Spinal cord (tissue), 10 donors: ENCODE results near the gene RORB. TPM values are rescaled to one million over a fixed set of nuclear protein-coding genes. Genes with fewer than 3 reads are reported as not detected.

Source experiments
- DNase-seq, 6 donors: peaks; one replicate each; pipeline versions ENCODE4 v3.0.0 to v3.0.0-alpha.2; 2013 to 2015; ENCODE audit warnings: low spot score in 6 of 6, low read depth in 4 of 6
- H3K27ac ChIP-seq: one replicate; pipeline ENCODE4 v1.5.1; 2013; ENCODE audit warnings: low read depth, low read length, control low read depth
- H3K27me3 ChIP-seq: one replicate; pipeline ENCODE4 v1.6.1; 2013; ENCODE audit warnings: low read length; ENCODE audit not compliant: control insufficient read depth, insufficient read depth
- H3K36me3 ChIP-seq: one replicate; pipeline ENCODE4 v1.6.1; 2013; ENCODE audit warnings: low read length; ENCODE audit not compliant: control insufficient read depth, insufficient read depth
- H3K4me1 ChIP-seq: one replicate; pipeline ENCODE4 v1.6.1; 2013; ENCODE audit warnings: low read length; ENCODE audit not compliant: control insufficient read depth, insufficient read depth
- H3K4me3 ChIP-seq: one replicate; pipeline ENCODE4 v1.5.1; 2013; ENCODE audit warnings: low read depth, low read length, control low read depth
- H3K9me3 ChIP-seq: one replicate; pipeline ENCODE4 v1.6.1; 2013; ENCODE audit warnings: low read length; ENCODE audit not compliant: control insufficient read depth, insufficient read depth
- whole genome bisulfite sequencing: methylation state at CpG from one replicate; pipeline ENCODE4 v1.1.5; 2013; ENCODE audit warnings: missing lambda C conversion rate; ENCODE audit not compliant: insufficient coverage; 5-methylcytosine and 5-hydroxymethylcytosine counted together
- long read RNA-seq, 4 donors: transcript quantifications; one replicate each; lab custom pipeline, GENCODE V29; 2026
- polyA plus RNA-seq, 2 donors: library from polyadenylated mRNA; unstranded; fragments of 120-200 nt; gene quantifications; one replicate each; pipeline ENCODE4 v1.2.1, GENCODE V29; 2013; ENCODE audit not compliant: insufficient read length in 2 of 2
- total RNA-seq, 2 donors: library from RNA; depleted of rRNA in 1 of 2; stranded (reverse); fragments of 120-200 nt in 1 of 2; fragments of >200 nt in 1 of 2; gene quantifications; one replicate each; pipeline versions ENCODE4 v1.2.3 to v1.2.4, GENCODE V29; 2013 to 2014
- donor health status: healthy.

The RORB gene
- 10 to 100 TPM in 1 of 2 donors, 1 to 10 TPM in 1; 4.3 to 18.9 TPM for total RNA-seq
- 10 to 100 TPM in 1 of 2 donors, 1 to 10 TPM in 1; 8.7 to 12.9 TPM for polyA plus RNA-seq
- long read RNA-seq, donor 1, full-length matches to known transcripts = 2 of 2 reads
- long read RNA-seq, donor 1, partial matches to known transcripts = 0 of 2 reads
- long read RNA-seq, donor 1, other reads (novel, unspliced or antisense) = 0 of 2 reads
- long read RNA-seq, donor 2 = 0 reads
- long read RNA-seq, donor 3, full-length matches to known transcripts = 1 of 1 reads
- long read RNA-seq, donor 3, partial matches to known transcripts = 0 of 1 reads
- long read RNA-seq, donor 3, other reads (novel, unspliced or antisense) = 0 of 1 reads
- long read RNA-seq, donor 4 = 0 reads

- H3K9me3 ChIP-seq = no peaks in the 10 kb centered on the region
- H3K27ac ChIP-seq = peak within 1 kb of the TSS; percentile 69
- H3K36me3 ChIP-seq = no peaks in the 10 kb centered on the region
- DNase-seq = peak in 5 of 6 donors; percentile 62 to 96 (median 77)
- peaks cover 44% of the 10 kb centered on the region for H3K27me3 ChIP-seq
- H3K4me3 ChIP-seq = peak within 1 kb of the TSS; percentile 71
- whole genome bisulfite sequencing = 0% methylated on average over 40 of the region's 50 CpGs
- peaks cover 36% of the 10 kb centered on the region for H3K4me1 ChIP-seq
These were observed at the start of gene RORB for GRCh38 chr9:74496819-74497747. RORB (plus strand) TSS chr9:74497335; CDS start chr9:74497977, 642 bp downstream.

- H3K4me1 ChIP-seq = no peaks in the 10 kb centered on the region
- H3K9me3 ChIP-seq = peaks cover 2% of the 10 kb centered on the region
- no peaks in the 10 kb centered on the region for H3K27me3 ChIP-seq
- no peak for DNase-seq
- WGBS = no CpG with 5 or more reads among the region's 2 CpGs
- no peak overlapping the region for H3K4me3 ChIP-seq
- H3K36me3 ChIP-seq = no peaks in the 10 kb centered on the region
- no peak overlapping the region for H3K27ac ChIP-seq
These were observed 49.5 kb upstream of the RORB start for GRCh38 chr9:74447451-74448193.

GRCh38 chr9:74449060-74449459 lies 48.1 kb upstream of the RORB start:
- Histone ChIP-seq H3K9me3 (peaks cover 2% of the 10 kb centered on the region), H3K4me1 (no peaks in the 10 kb centered on the region), H3K27ac (no peak overlapping the region), H3K27me3 (no peaks in the 10 kb centered on the region), H3K36me3 (no peaks in the 10 kb centered on the region), H3K4me3 (no peak overlapping the region)
- 52% methylated on average over 2 of the region's 2 CpGs for WGBS
- no peak for DNase-seq

GRCh38 chr9:74458832-74459231 lies 38.3 kb upstream of the RORB start:
- Histone ChIP-seq H3K27ac (no peak overlapping the region), H3K4me1 (no peaks in the 10 kb centered on the region), H3K4me3 (no peak overlapping the region), H3K36me3 (no peaks in the 10 kb centered on the region), H3K9me3 (no peaks in the 10 kb centered on the region), H3K27me3 (no peaks in the 10 kb centered on the region)
- WGBS = 63% methylated on average over 4 of the region's 4 CpGs
- no peak for DNase-seq

- DNase-seq = no peak
- Histone ChIP-seq H3K36me3 (no peaks in the 10 kb centered on the region), H3K4me1 (no peaks in the 10 kb centered on the region), H3K27me3 (no peaks in the 10 kb centered on the region), H3K27ac (no peak overlapping the region), H3K9me3 (no peaks in the 10 kb centered on the region), H3K4me3 (no peak overlapping the region)
- WGBS = no CpG with 5 or more reads among the region's 1 CpG
These were observed 33.3 kb upstream of the RORB start for GRCh38 chr9:74463825-74464224.

- Histone ChIP-seq H3K27ac (no peak overlapping the region), H3K4me3 (no peak overlapping the region), H3K27me3 (no peaks in the 10 kb centered on the region), H3K9me3 (no peaks in the 10 kb centered on the region), H3K36me3 (no peaks in the 10 kb centered on the region), H3K4me1 (no peaks in the 10 kb centered on the region)
- DNase-seq = no peak
- no CpG with 5 or more reads among the region's 6 CpGs for WGBS
These were observed 18.5 kb upstream of the RORB start for GRCh38 chr9:74478606-74479005.

DNA sequence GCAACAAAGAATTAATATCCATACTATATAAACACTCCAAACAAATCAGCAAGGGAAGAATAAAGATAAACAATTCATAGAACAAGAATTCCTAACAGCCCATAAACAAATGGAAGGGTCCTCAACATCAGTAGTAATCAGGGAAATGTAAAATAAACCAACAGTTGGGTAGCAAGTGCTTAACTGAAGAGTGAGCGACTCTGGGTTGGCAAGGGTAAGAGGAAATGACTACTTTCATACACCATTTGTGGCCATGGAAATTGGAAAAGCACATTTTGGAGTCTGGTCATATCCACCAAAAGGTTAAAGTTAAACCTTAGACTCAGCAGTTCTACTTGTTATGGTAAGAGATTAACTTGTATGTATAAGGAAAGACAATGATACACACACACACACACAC lies 17.4 kb upstream of the RORB start:
- no peak overlapping the region for H3K27ac ChIP-seq
- DNase-seq = no peak
- WGBS = no CpG with 5 or more reads among the region's 1 CpG

GRCh38 chr9:74487395-74487794 lies 9.7 kb upstream of the RORB start:
- WGBS = no CpG with 5 or more reads among the region's 1 CpG
- H3K27me3 ChIP-seq = no peaks in the 10 kb centered on the region

More for the DNA sequence above, 17.4 kb upstream of the RORB start:
- Histone ChIP-seq H3K27me3 (no peaks in the 10 kb centered on the region), H3K9me3 (no peaks in the 10 kb centered on the region), H3K4me3 (no peak overlapping the region), H3K4me1 (no peaks in the 10 kb centered on the region), H3K36me3 (no peaks in the 10 kb centered on the region)

GRCh38 chr9:74493512-74493911 lies 3.6 kb upstream of the RORB start:
- H3K27me3 ChIP-seq = peaks cover 13% of the 10 kb centered on the region
- H3K4me1 ChIP-seq = peaks cover 11% of the 10 kb centered on the region
- WGBS = no CpG with 5 or more reads among the region's 2 CpGs
- no peak overlapping the region for H3K4me3 ChIP-seq
- no peak for DNase-seq
- H3K9me3 ChIP-seq = no peaks in the 10 kb centered on the region
- no peaks in the 10 kb centered on the region for H3K36me3 ChIP-seq
- no peak overlapping the region for H3K27ac ChIP-seq

More at GRCh38 chr9:74487395-74487794, 9.7 kb upstream of the RORB start:
- H3K9me3 ChIP-seq = no peaks in the 10 kb centered on the region
- no peaks in the 10 kb centered on the region for H3K4me1 ChIP-seq
- no peak overlapping the region for H3K4me3 ChIP-seq
- no peak overlapping the region for H3K27ac ChIP-seq
- no peak for DNase-seq
- no peaks in the 10 kb centered on the region for H3K36me3 ChIP-seq
